Measurements from ENCODE around the gene UTS2B. TPM values are rescaled to one million over a fixed set of nuclear protein-coding genes. Genes with fewer than 3 reads are reported as not detected.

UTS2B gene
- total RNA-seq, 1 experiment from 2014 or later: not detected

DNA sequence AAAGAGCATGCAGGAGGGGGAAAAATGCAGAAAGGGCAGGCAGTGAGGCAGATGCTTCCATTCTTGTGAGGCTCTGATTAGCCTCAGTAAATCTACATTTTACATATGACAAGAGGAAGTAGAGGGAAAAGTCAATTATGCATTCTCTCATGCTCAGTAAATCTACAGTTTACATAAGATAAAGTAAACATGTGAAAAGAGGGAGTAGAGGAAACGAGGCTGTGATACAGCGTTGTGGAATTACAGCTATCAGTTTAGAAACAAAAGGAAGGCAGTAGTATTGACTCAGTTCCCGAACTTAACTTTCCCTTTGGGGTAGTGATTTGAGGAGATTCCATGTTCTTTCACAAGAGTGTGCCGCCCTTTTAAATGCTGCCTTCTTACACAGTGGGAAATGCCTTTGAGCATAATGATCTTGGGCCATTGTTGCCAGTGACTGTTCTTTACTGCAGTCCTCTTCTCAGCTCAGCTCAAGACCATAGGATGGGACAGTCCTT, 92.0 kb downstream of the UTS2B start:
- DNase-seq (ENCODE audit: low read depth): peak; percentile 43

- peak; percentile 35 for DNase-seq (ENCODE audit: low read depth)
These were observed 93.1 kb downstream of the UTS2B start for GRCh38 chr3:191237047-191237882.

DNA sequence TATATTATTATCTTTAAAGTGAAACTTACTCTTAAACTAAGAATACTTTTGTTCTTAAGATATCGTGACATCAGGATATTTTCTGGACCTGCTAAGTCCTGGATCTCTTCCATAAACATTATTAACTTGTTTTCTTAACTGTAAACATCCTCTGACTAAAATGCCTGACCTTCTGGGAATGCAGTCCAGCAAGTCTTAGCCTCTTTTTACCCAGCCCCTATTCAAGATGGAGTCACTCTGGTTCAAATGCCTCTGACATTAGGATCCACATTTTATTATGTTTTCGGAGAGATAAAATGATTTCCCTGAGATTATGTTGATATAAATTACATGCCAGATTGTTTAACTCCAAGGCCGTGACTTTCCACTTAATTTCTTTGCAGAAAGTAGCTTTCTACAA, 93.7 kb downstream of the UTS2B start:
- DNase-seq (ENCODE audit: low read depth): peak; percentile 41

GRCh38 chr3:191235331-191236314, 94.7 kb downstream of the UTS2B start:
- DNase-seq (ENCODE audit: low read depth): peak; percentile 97

DNA sequence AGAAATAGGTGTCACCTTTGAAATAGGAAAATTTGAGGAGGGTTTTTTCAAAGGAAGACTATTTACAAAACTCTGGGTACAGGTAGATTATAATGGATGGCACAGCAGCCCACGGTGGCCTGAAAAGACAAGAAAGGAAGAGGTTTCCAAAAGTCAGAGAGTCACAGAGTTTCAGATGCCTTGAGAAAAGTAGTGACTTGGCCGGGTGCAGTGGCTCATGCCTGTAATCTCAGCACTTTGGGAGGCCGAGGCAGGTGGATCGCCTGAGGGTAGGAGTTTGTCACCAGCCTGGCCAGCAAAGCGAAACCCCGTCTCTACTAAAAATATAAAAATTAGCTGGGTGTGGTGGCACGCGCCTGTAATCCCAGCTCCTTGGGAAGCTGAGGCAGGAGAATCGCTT, 96.1 kb downstream of the UTS2B start:
- DNase-seq (ENCODE audit: low read depth): no peak

GRCh38 chr3:191227541-191227940, 102.8 kb downstream of the UTS2B start:
- no peak for DNase-seq (ENCODE audit: low read depth)

- DNase-seq (ENCODE audit: low read depth): no peak
These were observed 108.7 kb downstream of the UTS2B start for GRCh38 chr3:191221638-191222037.

GRCh38 chr3:191220908-191221307, 109.4 kb downstream of the UTS2B start:
- DNase-seq (ENCODE audit: low read depth): peak; percentile 55

GRCh38 chr3:191217301-191217700, 113.0 kb downstream of the UTS2B start:
- no peak for DNase-seq (ENCODE audit: low read depth)

Other genes starting within 250 kb of the UTS2B start
- not detected in 2 replicates for gene OSTN, start 131.3 kb downstream of the UTS2B start, total RNA-seq (2014; rRNA removed; shearing (Covaris generic))
- 85.1 and 92.8 TPM in 2 replicates for gene CCDC50, start 1.1 kb downstream of the UTS2B start, total RNA-seq (2014; rRNA removed; shearing (Covaris generic))
- not detected in 2 replicates for gene PYDC2, start 130.6 kb upstream of the UTS2B start, total RNA-seq (2014; rRNA removed; shearing (Covaris generic))

All from RPMI7951 (cell line).